Caco-2 (cell line): ENCODE results near the gene NEDD4L. TPM values are rescaled to one million over a fixed set of nuclear protein-coding genes. Genes with fewer than 3 reads are reported as not detected.

Experiments
- BruUV-seq: library from RNA; stranded (reverse); fragments of 400-500 nt; replicated peaks from 2 replicates; lab custom pipeline; 2021; lab: Mats Ljungman, UMichigan
- CTCF ChIA-PET: fragments of 300-600 bp; sonication (Branson Sonifier 250); formaldehyde crosslinking; loops from one replicate; lab custom pipeline; 2022; ENCODE audit warnings: antibody characterized with exemption; lab: Charles Lee
- POLR2A ChIA-PET: fragments of 300-600 bp; sonication (Branson Sonifier 250); formaldehyde crosslinking; loops from one replicate; lab custom pipeline; 2022; ENCODE audit warnings: antibody characterized with exemption; lab: Charles Lee
- DNase-seq, 2 experiments: peaks; one replicate each; pipeline versions ENCODE4 v3.0.0 to v3.0.0-alpha.2; 2020 to 2022
- H3K27me3 ChIP-seq: replicated peaks from 2 replicates; pipeline ENCODE4 v1.6.0; 2011; ENCODE audit warnings: low read length; ENCODE audit not compliant: control insufficient read depth, insufficient read depth
- H3K36me3 ChIP-seq: 2 replicates; pipeline ENCODE4 v1.5.1; 2011; ENCODE audit warnings: low read length; ENCODE audit not compliant: control insufficient read depth, insufficient read depth
- H3K4me1 ChIP-seq: fragments of 250-450 bp; sonication (Bioruptor Pico); 2 replicates; pipeline ENCODE4 v1.5.1; 2020; ENCODE audit warnings: mild to moderate bottlenecking
- H3K4me3 ChIP-seq: 2 replicates; pipeline ENCODE4 v1.5.1; 2011; ENCODE audit warnings: low read depth, mild to moderate bottlenecking, control low read depth, low read length
- H3K9me3 ChIP-seq: fragments of 250-450 bp; sonication (Bioruptor Pico); 2 replicates; pipeline ENCODE4 v1.5.1; 2020; ENCODE audit warnings: mild to moderate bottlenecking, moderate library complexity
- H3K27ac Mint-ChIP-seq: one replicate; pipeline ENCODE4 v1.8.0; 2022; ENCODE audit warnings: mixed read lengths; ENCODE audit not compliant: unreplicated experiment
- H3K27me3 Mint-ChIP-seq: one replicate; pipeline ENCODE4 v1.8.0; 2022; ENCODE audit warnings: mixed read lengths; ENCODE audit not compliant: insufficient read depth, unreplicated experiment
- H3K36me3 Mint-ChIP-seq: one replicate; pipeline ENCODE4 v1.8.0; 2022; ENCODE audit warnings: mild to moderate bottlenecking, mixed read lengths; ENCODE audit not compliant: insufficient read depth, unreplicated experiment
- H3K4me1 Mint-ChIP-seq: one replicate; pipeline ENCODE4 v1.8.0; 2022; ENCODE audit warnings: low read depth, mixed read lengths; ENCODE audit not compliant: unreplicated experiment
- H3K4me3 Mint-ChIP-seq: one replicate; pipeline ENCODE4 v1.8.0; 2022; ENCODE audit warnings: mild to moderate bottlenecking, moderate library complexity, mixed read lengths; ENCODE audit not compliant: unreplicated experiment
- H3K9me3 Mint-ChIP-seq: one replicate; pipeline ENCODE4 v1.8.0; 2022; ENCODE audit warnings: mixed read lengths; ENCODE audit not compliant: unreplicated experiment
- CTCF ChIP-seq, 2 experiments: fragments of 200-600 bp in 1 of 2; IDR thresholded peaks; 1 replicate in 1 of 2; 2 replicates in 1 of 2; pipeline versions ENCODE4 v1.5.1 to v1.8.0; 2011 to 2022; ENCODE audit warnings: antibody characterized with exemption in 1 of 2, control low read depth in 1 of 2, inconsistent platforms in 1 of 2, low read depth in 1 of 2, low read length in 1 of 2, mild to moderate bottlenecking in 1 of 2, moderate library complexity in 1 of 2; ENCODE audit not compliant: insufficient read depth in 1 of 2, severe bottlenecking in 1 of 2, unreplicated experiment in 1 of 2
- intact Hi-C: fragments of 100-400 bp; cut with micrococcal nuclease; formaldehyde crosslinking; loops from one replicate; pipeline ENCODE4 v1.10.0; 2022; ENCODE audit not compliant: unreplicated experiment
- total RNA-seq: library from RNA; stranded (reverse); gene quantifications from 2 replicates; pipeline ENCODE4 v1.2.3, GENCODE V29; 2022

NEDD4L gene
- total RNA-seq, 1 experiment from 2014 or later = 85.4 TPM

- Mint-ChIP-seq H3K4me3 (no peak overlapping the region), H3K4me1 (peaks cover 12% of the 10 kb centered on the region), H3K27me3 (no peaks in the 10 kb centered on the region), H3K36me3 (peaks cover 24% of the 10 kb centered on the region), H3K9me3 (no peaks in the 10 kb centered on the region), H3K27ac (no peak overlapping the region)
- POLR2A ChIA-PET = no interaction called here
- Histone ChIP-seq H3K9me3 (no peaks in the 10 kb centered on the region), H3K27me3 (no peaks in the 10 kb centered on the region), H3K36me3 (no peaks in the 10 kb centered on the region), H3K4me1 (no peaks in the 10 kb centered on the region), H3K4me3 (no peak overlapping the region)
- CTCF ChIA-PET = no interaction called here
- TF ChIP-seq CTCF (IDR thresholded peaks at IDR 0.05; ENCODE audit: insufficient read depth in 1 of 2, low read depth in 1 of 2, low read length in 1 of 2, severe bottlenecking in 1 of 2, unreplicated experiment in 1 of 2) = no peak
- no TSS peak for BruUV-seq
- no peak for DNase-seq
- intact Hi-C loops = no loop called here
Observed at GRCh38 chr18:58125756-58126155, 81.7 kb downstream of the NEDD4L start.

DNA sequence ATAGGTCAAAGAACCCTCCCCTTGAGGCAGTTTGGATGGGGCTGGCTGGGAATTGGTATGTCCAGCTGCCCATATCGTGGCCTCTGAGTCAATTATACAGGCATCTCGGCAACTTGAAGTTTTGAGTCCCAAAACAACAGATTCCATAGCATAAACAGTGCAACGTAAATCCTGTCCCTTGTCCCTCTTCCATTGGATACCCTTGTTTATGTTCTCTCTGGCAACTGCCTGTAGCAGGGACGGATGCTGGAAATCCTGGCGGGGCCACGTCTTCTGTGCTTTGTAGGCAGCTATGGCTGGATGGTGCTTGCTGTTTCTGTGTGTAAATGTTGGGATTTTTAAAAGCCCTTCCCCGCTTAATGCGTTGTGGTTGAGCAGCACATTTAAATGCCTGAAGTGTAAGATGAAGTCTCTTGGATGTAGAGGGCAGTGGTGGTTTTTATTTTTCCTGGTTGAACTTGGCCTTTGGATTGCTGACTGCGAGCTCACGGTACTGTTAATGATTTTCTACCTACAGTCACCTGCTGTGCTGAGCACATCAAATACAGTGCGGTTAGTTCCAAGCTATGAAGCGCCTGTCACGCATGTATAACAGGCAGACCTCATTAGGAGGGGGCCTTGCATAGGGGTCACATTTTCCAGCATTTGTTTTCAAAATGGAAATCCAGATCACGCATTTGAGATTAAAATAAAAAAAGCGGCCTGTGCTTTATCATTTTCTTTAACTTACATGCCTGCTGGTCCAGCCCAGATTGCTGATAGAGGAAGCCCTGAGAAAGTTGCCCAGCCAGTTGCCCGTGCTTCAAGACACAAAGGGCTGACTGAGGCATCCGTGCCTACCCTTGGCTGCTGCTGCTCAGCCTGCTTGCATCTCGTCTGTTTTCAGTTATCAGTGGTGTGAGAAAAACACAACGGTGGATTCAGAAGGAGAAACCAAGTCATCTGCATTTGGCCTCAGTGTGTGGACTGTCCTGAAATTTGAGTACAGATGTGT lies 84.7 kb downstream of the NEDD4L start:
- no TSS peak for BruUV-seq
- no peaks in the 10 kb centered on the region for H3K9me3 ChIP-seq
- no peaks in the 10 kb centered on the region for H3K36me3 ChIP-seq
- intact Hi-C loops = no loop called here
- Mint-ChIP-seq H3K4me3 (no peak overlapping the region), H3K27me3 (no peaks in the 10 kb centered on the region), H3K36me3 (peaks cover 20% of the 10 kb centered on the region), H3K4me1 (peaks cover 9% of the 10 kb centered on the region), H3K27ac (no peak overlapping the region), H3K9me3 (no peaks in the 10 kb centered on the region)
- no peaks in the 10 kb centered on the region for H3K4me1 ChIP-seq
- ChIA-PET CTCF (no interaction called here), POLR2A (no interaction called here)
- no peak overlapping the region for H3K4me3 ChIP-seq
- TF ChIP-seq CTCF (IDR thresholded peaks at IDR 0.05; ENCODE audit: insufficient read depth in 1 of 2, low read depth in 1 of 2, low read length in 1 of 2, severe bottlenecking in 1 of 2, unreplicated experiment in 1 of 2) = no peak
- no peaks in the 10 kb centered on the region for H3K27me3 ChIP-seq
- no peak for DNase-seq

DNA sequence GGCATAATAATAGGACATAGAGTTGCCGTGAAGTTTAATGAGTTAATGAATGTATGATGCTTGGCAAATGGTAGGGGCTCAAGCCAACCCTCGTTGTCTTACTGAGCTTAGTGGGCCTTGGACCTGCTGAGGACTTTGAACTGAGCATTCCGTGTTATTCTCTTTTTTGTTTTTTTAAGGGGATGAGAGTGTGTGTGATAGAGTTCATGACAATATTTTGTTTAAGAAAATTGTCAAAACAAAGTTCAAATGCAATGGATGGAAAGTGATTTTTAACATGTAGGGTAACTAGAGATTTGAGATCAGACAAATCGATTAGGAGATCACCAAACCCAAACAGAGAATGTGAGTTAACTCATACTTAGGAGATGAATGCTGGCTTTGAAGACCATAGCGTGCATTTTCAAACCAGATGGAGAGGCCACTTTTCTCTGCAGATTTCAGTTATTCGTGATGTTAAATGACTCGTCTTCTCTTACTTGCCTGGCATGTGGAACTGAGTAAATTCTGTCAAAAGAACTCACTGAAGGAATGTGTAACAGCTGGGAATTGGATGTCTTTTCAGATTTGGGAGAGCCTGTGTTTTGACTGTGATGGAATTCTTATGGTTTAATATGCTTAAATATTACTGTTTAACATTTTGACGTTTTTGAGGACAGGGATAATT lies 88.7 kb downstream of the NEDD4L start:
- no peak for DNase-seq
- no peaks in the 10 kb centered on the region for H3K27me3 Mint-ChIP-seq
- intact Hi-C loops = no loop called here
- H3K9me3 ChIP-seq = no peaks in the 10 kb centered on the region
- H3K9me3 Mint-ChIP-seq = no peaks in the 10 kb centered on the region
- CTCF ChIA-PET = no interaction called here
- H3K4me3 Mint-ChIP-seq = no peak overlapping the region
- H3K27me3 ChIP-seq = no peaks in the 10 kb centered on the region
- no TSS peak for BruUV-seq
- no peaks in the 10 kb centered on the region for H3K36me3 Mint-ChIP-seq
- POLR2A ChIA-PET = no interaction called here
- no peak overlapping the region for H3K27ac Mint-ChIP-seq
- H3K4me1 Mint-ChIP-seq = no peaks in the 10 kb centered on the region
- H3K36me3 ChIP-seq = no peaks in the 10 kb centered on the region
- TF ChIP-seq CTCF (IDR thresholded peaks at IDR 0.05; ENCODE audit: insufficient read depth in 1 of 2, low read depth in 1 of 2, low read length in 1 of 2, severe bottlenecking in 1 of 2, unreplicated experiment in 1 of 2) = no peak
- H3K4me3 ChIP-seq = no peak overlapping the region
- no peaks in the 10 kb centered on the region for H3K4me1 ChIP-seq
